Stimulated activated naive CD8-positive, alpha-beta T cell treated with anti-CD3 and anti-CD28 coated beads, Interleukin-15, Interleukin-2, amounts not matched to agents 100 ng/mL and 50 ng/mL, for 24 hours (primary cell): ENCODE measurements around the gene THAP7.
A peak's percentile ranks its signal among the peaks of the same experiment; 100 is the strongest.

Experiments
- H3K27ac Mint-ChIP-seq: one replicate; pipeline ENCODE4 v1.8.0; 2021; ENCODE audit warnings: mild to moderate bottlenecking, mixed read lengths
- H3K27me3 Mint-ChIP-seq: one replicate; pipeline ENCODE4 v1.8.0; 2021; ENCODE audit warnings: mixed read lengths
- H3K36me3 Mint-ChIP-seq: one replicate; pipeline ENCODE4 v1.8.0; 2021; ENCODE audit warnings: low read depth, mixed read lengths
- H3K4me1 Mint-ChIP-seq: one replicate; pipeline ENCODE4 v1.8.0; 2021; ENCODE audit warnings: low read depth, mixed read lengths
- H3K4me3 Mint-ChIP-seq: one replicate; pipeline ENCODE4 v1.8.0; 2021; ENCODE audit warnings: mild to moderate bottlenecking, mixed read lengths
- H3K9me3 Mint-ChIP-seq: one replicate; pipeline ENCODE4 v1.8.0; 2021; ENCODE audit warnings: mixed read lengths

THAP7 gene

DNA sequence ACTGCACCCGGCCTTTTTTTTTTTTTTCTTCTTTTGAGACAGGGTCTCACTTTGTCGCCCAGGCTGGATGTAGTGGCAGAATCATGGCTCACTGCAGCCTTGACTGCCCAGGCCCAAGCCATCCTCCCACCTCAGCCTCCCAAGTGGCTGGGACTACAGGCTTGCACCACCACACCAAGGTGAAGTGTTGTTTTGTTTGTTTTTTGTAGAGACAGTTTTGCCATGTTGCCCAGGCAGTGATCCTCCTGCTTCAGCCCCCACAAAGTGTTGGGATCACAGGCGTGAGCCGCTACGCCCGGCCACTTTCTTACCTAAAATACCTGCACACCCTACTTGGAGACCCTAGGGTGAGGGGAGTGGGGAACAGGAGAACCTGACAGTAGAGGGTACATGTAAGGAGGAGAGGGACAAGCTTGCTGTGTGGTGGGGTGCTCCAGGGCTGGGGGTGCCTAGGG lies 39.4 kb downstream of the THAP7 start:
- Mint-ChIP-seq H3K4me1 (peaks cover 20% of the 10 kb centered on the region), H3K27me3 (peaks cover 21% of the 10 kb centered on the region), H3K4me3 (no peak overlapping the region), H3K27ac (no peak overlapping the region), H3K9me3 (no peaks in the 10 kb centered on the region), H3K36me3 (no peaks in the 10 kb centered on the region)

- H3K27ac Mint-ChIP-seq: no peak overlapping the region
- no peak overlapping the region for H3K4me3 Mint-ChIP-seq
- H3K9me3 Mint-ChIP-seq: no peaks in the 10 kb centered on the region
- H3K27me3 Mint-ChIP-seq: peaks cover 28% of the 10 kb centered on the region
- H3K4me1 Mint-ChIP-seq: peaks cover 26% of the 10 kb centered on the region
- no peaks in the 10 kb centered on the region for H3K36me3 Mint-ChIP-seq
These were observed 41.3 kb downstream of the THAP7 start for GRCh38 chr22:20960609-20961008.

GRCh38 chr22:20959578-20960461 lies 42.1 kb downstream of the THAP7 start:
- no peaks in the 10 kb centered on the region for H3K36me3 Mint-ChIP-seq
- H3K4me3 Mint-ChIP-seq: no peak overlapping the region
- peaks cover 26% of the 10 kb centered on the region for H3K4me1 Mint-ChIP-seq
- no peaks in the 10 kb centered on the region for H3K9me3 Mint-ChIP-seq
- H3K27me3 Mint-ChIP-seq: peaks cover 28% of the 10 kb centered on the region
- H3K27ac Mint-ChIP-seq: no peak overlapping the region

DNA sequence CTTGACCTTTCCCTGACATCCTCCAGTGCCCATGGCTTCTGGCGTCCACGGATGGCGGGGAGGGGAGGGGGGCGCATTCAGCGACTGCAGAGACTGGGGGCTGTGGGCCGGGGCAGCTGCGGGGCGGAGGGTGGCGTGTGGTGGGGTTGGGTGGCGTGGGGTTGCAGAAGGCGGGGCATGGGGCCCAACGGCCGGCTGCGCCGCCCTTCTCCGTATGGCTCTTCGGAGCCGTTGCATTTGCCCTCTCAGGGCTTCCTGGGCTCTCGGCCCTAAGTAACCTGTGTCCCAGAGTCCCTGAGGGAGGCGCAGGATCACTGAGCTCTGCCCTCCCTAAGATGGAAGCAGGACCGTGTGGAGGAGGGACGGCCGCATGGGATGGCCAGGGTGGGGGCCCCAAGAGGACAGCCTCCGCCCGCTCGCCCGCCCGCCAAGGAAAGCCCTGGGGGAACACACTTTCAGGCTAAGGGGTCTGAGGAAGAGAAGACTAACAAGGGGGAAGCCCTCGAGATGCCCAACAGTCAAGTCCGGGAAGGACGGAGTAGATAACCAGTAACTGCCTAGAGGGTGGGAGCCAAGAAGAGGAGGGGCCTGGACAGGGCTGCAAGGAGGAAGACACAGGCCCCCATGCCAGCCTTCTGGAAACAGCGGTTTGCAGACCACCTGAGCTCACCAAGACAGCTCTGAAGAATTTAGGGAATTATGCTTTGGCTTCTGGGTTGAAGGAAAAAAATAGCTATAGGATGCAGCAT lies 44.1 kb downstream of the THAP7 start:
- no peaks in the 10 kb centered on the region for H3K9me3 Mint-ChIP-seq
- peaks cover 17% of the 10 kb centered on the region for H3K27me3 Mint-ChIP-seq
- H3K27ac Mint-ChIP-seq: no peak overlapping the region
- H3K4me1 Mint-ChIP-seq: peaks cover 19% of the 10 kb centered on the region
- peaks cover 10% of the 10 kb centered on the region for H3K36me3 Mint-ChIP-seq
- H3K4me3 Mint-ChIP-seq: peak overlapping the region; percentile 58

- peaks cover 15% of the 10 kb centered on the region for H3K36me3 Mint-ChIP-seq
- no peak overlapping the region for H3K27ac Mint-ChIP-seq
- peaks cover 19% of the 10 kb centered on the region for H3K4me1 Mint-ChIP-seq
- H3K4me3 Mint-ChIP-seq: peak overlapping the region; percentile 58
- H3K27me3 Mint-ChIP-seq: peaks cover 17% of the 10 kb centered on the region
- H3K9me3 Mint-ChIP-seq: no peaks in the 10 kb centered on the region
These were observed 44.7 kb downstream of the THAP7 start for GRCh38 chr22:20957102-20957682.

- peaks cover 15% of the 10 kb centered on the region for H3K4me1 Mint-ChIP-seq
- no peak overlapping the region for H3K27ac Mint-ChIP-seq
- H3K36me3 Mint-ChIP-seq: peaks cover 20% of the 10 kb centered on the region
- no peaks in the 10 kb centered on the region for H3K9me3 Mint-ChIP-seq
- H3K27me3 Mint-ChIP-seq: peaks cover 17% of the 10 kb centered on the region
- peak overlapping the region; percentile 53 for H3K4me3 Mint-ChIP-seq
These were observed 45.4 kb downstream of the THAP7 start for GRCh38 chr22:20956258-20957101.

DNA sequence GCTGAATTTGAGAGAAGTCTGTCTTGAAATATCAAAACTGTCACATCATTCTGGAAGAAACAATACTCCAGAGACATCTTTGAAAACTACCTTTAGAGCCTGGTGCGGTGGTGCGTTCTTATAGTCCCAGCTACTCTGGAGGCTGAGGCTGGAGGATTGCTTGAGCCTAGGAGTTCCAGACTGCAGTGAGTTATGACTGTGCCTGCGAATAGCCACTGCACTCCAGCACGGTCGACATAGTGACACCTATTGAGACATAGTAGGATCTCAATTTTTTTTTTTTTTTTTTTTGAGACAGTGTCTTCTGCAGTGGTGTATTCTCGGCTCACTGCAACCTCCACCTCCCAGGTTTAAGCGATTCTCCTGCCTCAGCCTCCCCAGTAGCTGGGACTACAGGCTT lies 46.4 kb downstream of the THAP7 start:
- Mint-ChIP-seq H3K4me1 (peaks cover 13% of the 10 kb centered on the region), H3K4me3 (no peak overlapping the region), H3K9me3 (no peaks in the 10 kb centered on the region), H3K36me3 (peaks cover 27% of the 10 kb centered on the region), H3K27me3 (peaks cover 17% of the 10 kb centered on the region), H3K27ac (no peak overlapping the region)

DNA sequence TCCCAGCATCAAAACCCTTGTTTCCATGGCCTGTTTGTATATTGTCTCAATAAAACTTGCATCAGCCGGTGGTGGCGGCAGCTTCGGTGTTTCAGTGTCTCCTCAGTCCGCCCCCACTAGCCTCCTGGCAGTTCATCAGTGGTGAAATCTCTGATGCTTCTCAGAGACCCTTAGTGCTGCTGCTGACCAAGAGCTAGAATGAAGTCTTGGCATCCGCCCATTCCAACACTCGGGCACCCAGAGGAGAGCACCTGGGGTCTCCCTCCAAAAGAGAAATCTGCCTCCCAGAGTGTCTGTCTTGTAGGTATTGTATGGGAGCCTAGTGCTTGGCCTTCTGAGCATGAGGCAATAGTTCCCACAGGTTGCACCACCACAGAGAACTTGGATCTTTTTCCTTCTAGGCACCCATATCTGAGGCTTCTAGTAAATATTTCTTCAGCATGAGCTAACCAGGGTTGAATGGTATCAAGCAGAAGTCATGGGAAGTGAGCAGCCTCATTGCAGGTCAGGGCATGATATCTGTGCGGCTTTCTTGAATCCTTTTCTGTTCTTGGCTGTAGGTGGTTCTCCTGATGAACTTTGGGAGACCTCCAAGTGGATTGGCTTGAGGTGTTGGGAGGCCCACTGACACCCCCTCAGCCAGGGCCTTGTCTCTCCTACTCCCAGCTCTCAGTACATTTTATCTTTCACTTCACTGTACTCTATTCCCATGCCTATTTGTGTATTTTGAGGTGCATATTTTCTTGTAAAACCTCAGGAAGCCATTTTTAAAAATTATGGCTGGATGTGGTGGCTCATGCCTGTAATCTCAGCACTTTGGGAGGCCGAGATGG lies 48.0 kb downstream of the THAP7 start:
- H3K36me3 Mint-ChIP-seq: peaks cover 38% of the 10 kb centered on the region
- no peak overlapping the region for H3K4me3 Mint-ChIP-seq
- no peaks in the 10 kb centered on the region for H3K9me3 Mint-ChIP-seq
- peaks cover 13% of the 10 kb centered on the region for H3K27me3 Mint-ChIP-seq
- H3K4me1 Mint-ChIP-seq: peaks cover 15% of the 10 kb centered on the region
- H3K27ac Mint-ChIP-seq: peak overlapping the region; percentile 68

GRCh38 chr22:20953342-20953608 lies 48.6 kb downstream of the THAP7 start:
- Mint-ChIP-seq H3K9me3 (no peaks in the 10 kb centered on the region), H3K4me1 (peaks cover 19% of the 10 kb centered on the region), H3K36me3 (peaks cover 38% of the 10 kb centered on the region), H3K27me3 (peaks cover 12% of the 10 kb centered on the region), H3K27ac (no peak overlapping the region), H3K4me3 (no peak overlapping the region)

GRCh38 chr22:20952544-20953341 lies 49.2 kb downstream of the THAP7 start:
- Mint-ChIP-seq H3K27me3 (peaks cover 7% of the 10 kb centered on the region), H3K9me3 (no peaks in the 10 kb centered on the region), H3K4me3 (no peak overlapping the region), H3K27ac (no peak overlapping the region), H3K4me1 (peaks cover 19% of the 10 kb centered on the region), H3K36me3 (peaks cover 44% of the 10 kb centered on the region)

DNA sequence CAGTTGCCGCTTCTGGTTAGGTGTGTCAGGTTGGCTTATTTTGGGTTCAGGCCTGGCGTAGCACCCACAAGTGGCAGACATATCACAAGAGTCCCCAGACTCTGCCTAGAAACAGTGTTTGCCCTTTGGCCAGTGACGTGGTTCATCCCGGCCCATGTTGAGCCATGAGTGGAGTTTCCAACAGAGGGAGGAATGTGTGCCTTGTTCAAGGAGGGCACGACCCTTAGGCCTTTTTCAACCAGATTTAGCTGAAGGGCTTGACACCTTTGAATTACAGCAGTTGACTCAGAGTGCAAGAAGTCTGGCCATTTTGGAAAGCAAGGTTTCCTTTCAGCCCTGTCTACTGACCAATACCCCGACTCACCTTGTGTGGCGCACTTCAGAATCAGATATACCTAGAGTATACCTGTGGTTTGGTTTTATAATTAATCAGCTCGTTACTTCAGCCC lies 50.0 kb downstream of the THAP7 start:
- no peak overlapping the region for H3K27ac Mint-ChIP-seq
- no peak overlapping the region for H3K4me3 Mint-ChIP-seq
- peaks cover 23% of the 10 kb centered on the region for H3K4me1 Mint-ChIP-seq
- H3K9me3 Mint-ChIP-seq: no peaks in the 10 kb centered on the region
- peaks cover 45% of the 10 kb centered on the region for H3K36me3 Mint-ChIP-seq
- H3K27me3 Mint-ChIP-seq: peaks cover 7% of the 10 kb centered on the region

DNA sequence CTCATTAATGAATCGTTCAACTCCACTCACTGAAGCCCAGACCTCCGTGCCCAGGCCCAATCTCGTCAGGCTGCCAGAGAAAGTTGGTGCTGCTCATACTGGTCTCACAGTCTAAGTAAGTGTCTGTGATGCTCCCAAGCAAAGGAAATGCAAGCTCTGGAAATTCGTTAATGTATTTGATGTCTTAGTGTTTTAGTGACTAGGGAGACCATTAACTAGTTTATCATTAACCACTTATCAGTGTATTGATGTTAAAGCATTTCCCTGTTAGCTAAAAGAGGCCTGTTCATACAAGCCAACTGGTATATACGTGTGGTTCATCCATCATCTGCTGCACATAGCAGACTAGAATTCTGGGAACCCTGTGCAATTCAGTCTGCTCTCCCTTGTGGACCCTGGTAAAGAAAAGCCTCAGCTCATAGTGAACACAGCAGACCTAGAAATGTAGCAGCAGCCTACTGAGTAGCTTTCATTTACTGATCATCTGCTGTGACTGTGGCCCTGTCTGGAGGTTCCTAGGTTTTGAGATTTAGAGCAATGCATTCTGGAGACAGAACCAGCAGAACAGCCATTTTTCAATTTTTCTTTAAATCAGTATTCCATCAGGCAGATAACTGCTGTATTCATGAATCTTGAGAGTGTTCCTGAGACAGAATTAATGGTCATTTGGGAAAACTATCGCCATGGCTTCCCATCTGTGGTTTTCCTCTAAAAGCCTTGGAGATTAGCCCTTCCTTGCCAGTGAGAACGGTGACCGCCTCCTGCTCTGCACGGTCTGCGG lies 50.6 kb downstream of the THAP7 start:
- H3K4me1 Mint-ChIP-seq: peaks cover 24% of the 10 kb centered on the region
- H3K9me3 Mint-ChIP-seq: no peaks in the 10 kb centered on the region
- H3K27ac Mint-ChIP-seq: no peak overlapping the region
- H3K27me3 Mint-ChIP-seq: peaks cover 2% of the 10 kb centered on the region
- H3K36me3 Mint-ChIP-seq: peaks cover 48% of the 10 kb centered on the region
- no peak overlapping the region for H3K4me3 Mint-ChIP-seq
